ENCODE results near the gene PAQR5.

Gene PAQR5

DNA sequence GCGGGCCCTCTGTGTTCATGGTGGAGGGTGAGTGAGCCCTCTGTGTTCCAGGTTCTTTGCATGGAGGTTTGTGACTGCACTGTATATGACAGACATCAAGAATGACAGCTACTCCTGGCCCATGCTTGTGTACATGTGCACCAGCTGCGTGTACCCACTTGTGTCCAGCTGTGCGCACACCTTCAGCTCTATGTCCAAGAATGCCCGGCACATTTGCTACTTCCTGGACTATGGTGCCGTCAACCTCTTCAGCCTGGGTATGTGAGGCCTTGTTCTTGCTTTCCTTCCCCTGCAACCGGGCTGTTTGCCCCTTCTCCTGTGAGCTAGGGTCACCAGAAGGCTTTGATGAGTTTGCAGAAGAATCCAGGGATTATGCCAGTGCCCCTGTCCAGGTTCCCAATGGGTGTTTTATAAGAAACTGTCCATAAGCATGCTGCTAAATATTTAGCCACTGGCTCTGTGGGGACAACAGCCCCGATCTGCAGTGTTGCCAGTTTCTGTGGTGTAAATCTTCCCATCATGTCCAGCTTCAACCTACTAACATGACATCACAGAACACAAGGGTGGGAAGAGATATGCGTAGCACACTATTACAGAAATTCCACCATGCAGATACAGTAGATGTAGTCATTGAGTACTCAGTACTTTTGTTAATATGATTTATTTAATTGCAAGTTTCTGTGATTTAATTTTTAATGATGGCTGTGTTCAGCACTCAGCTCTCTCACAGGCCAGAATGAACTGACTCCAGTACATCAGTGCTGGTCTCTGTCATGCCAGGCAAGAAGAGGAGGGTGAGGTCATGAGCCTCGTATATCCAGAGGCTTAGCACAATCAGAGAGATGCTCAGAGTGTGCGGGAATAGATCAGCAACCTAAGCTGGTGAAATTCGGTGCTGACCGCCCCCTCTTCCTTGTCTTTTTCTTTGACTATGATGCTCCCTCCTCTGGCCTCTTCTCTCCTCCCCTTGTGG is 86.2 kb downstream of the PAQR5 start:
- Histone ChIP-seq H3K27me3 (ENCODE audit: insufficient read depth, low read length, poor library complexity, severe bottlenecking) (no peaks in the 10 kb centered on the region), H3K9ac (ENCODE audit: low read depth, low read length, poor library complexity, severe bottlenecking) (no peak overlapping the region), H3K36me3 (ENCODE audit: insufficient read depth, low read length) (no peaks in the 10 kb centered on the region), H3K9me2 (replicated peaks; ENCODE audit: low read depth, low read length) (no peaks in the 10 kb centered on the region), H3K9me3 (ENCODE audit: insufficient read depth, low read depth, low read length) (no peaks in the 10 kb centered on the region), H3K4me2 (ENCODE audit: low read depth, low read length, poor library complexity, severe bottlenecking) (no peak overlapping the region), H3K79me2 (ENCODE audit: insufficient read depth, low read length) (no peaks in the 10 kb centered on the region), H3K4me3 (ENCODE audit: low read length, poor library complexity, severe bottlenecking) (no peak overlapping the region), H3K4me1 (ENCODE audit: insufficient read depth, low read length, poor library complexity, severe bottlenecking) (no peaks in the 10 kb centered on the region), H2AFZ (ENCODE audit: low read length) (no peak overlapping the region), H4K20me1 (ENCODE audit: insufficient read depth, low read length, poor library complexity, severe bottlenecking) (no peaks in the 10 kb centered on the region), H3F3A (ENCODE audit: low read depth) (no peaks in the 10 kb centered on the region)
- no peak for TF ChIP-seq CTCF (conservative IDR thresholded peaks at IDR 0.05; ENCODE audit: low read length)
- no peak for TF ChIP-seq EZH2phosphoT487 (IDR thresholded peaks at IDR 0.05; ENCODE audit: borderline replicate concordance)

DNA sequence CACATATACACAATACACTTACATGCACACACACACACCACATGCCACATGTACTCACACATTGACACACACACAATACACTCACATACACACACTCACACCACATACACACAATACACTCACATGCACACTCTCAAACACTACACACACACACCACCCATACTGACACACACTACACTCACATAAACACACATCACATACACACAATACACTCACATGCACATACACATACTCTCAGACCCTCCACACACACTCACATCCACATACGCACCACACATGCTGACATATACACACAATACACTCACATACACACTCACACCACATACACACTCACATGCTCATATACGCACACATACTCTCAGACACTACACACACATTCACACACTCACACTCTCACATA is 87.1 kb downstream of the PAQR5 start:
- H2AFZ ChIP-seq (ENCODE audit: low read length) = no peak overlapping the region

DNA sequence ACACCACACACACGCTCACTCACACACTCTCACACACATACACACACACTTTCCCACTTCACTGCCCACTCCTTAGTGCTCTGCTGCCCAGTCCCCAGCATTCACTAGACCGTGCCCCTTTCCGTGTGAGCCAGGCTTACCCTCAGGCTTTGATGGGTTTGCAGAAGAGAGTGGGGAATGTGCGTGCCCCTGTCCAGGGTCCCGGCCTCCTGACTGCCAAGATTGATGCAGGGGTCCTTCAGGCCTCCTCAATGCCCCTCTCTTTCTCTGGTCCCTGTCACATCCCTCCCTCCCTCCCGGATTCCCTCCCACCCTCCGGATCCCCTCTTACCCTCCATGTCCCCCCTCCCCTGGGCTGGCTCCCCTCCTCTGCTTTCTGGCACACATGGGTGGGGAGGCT is 87.6 kb downstream of the PAQR5 start:
- no peak overlapping the region for H3K9ac ChIP-seq (ENCODE audit: low read depth, low read length, poor library complexity, severe bottlenecking)
- H2AFZ ChIP-seq (ENCODE audit: low read length) = no peak overlapping the region
- no peak overlapping the region for H3K4me3 ChIP-seq (ENCODE audit: low read length, poor library complexity, severe bottlenecking)
- H3K79me2 ChIP-seq (ENCODE audit: insufficient read depth, low read length) = no peaks in the 10 kb centered on the region
- no peak for TF ChIP-seq EZH2phosphoT487 (IDR thresholded peaks at IDR 0.05; ENCODE audit: borderline replicate concordance)
- TF ChIP-seq CTCF (conservative IDR thresholded peaks at IDR 0.05; ENCODE audit: low read length) = no peak
- no peaks in the 10 kb centered on the region for H3K4me1 ChIP-seq (ENCODE audit: insufficient read depth, low read length, poor library complexity, severe bottlenecking)
- H3K9me2 ChIP-seq (replicated peaks; ENCODE audit: low read depth, low read length) = no peaks in the 10 kb centered on the region
- H3K9me3 ChIP-seq (ENCODE audit: insufficient read depth, low read depth, low read length) = no peaks in the 10 kb centered on the region
- no peaks in the 10 kb centered on the region for H4K20me1 ChIP-seq (ENCODE audit: insufficient read depth, low read length, poor library complexity, severe bottlenecking)
- H3K27me3 ChIP-seq (ENCODE audit: insufficient read depth, low read length, poor library complexity, severe bottlenecking) = no peaks in the 10 kb centered on the region
- no peaks in the 10 kb centered on the region for H3F3A ChIP-seq (ENCODE audit: low read depth)
- H3K36me3 ChIP-seq (ENCODE audit: insufficient read depth, low read length) = no peaks in the 10 kb centered on the region
- H3K4me2 ChIP-seq (ENCODE audit: low read depth, low read length, poor library complexity, severe bottlenecking) = no peak overlapping the region

More for the DNA sequence above, 87.1 kb downstream of the PAQR5 start:
- Histone ChIP-seq H3K9me2 (replicated peaks; ENCODE audit: low read depth, low read length) (no peaks in the 10 kb centered on the region), H3K4me2 (ENCODE audit: low read depth, low read length, poor library complexity, severe bottlenecking) (no peak overlapping the region), H3K9ac (ENCODE audit: low read depth, low read length, poor library complexity, severe bottlenecking) (no peak overlapping the region), H3K36me3 (ENCODE audit: insufficient read depth, low read length) (no peaks in the 10 kb centered on the region), H3K4me3 (ENCODE audit: low read length, poor library complexity, severe bottlenecking) (no peak overlapping the region), H3K79me2 (ENCODE audit: insufficient read depth, low read length) (no peaks in the 10 kb centered on the region), H4K20me1 (ENCODE audit: insufficient read depth, low read length, poor library complexity, severe bottlenecking) (no peaks in the 10 kb centered on the region), H3K27me3 (ENCODE audit: insufficient read depth, low read length, poor library complexity, severe bottlenecking) (no peaks in the 10 kb centered on the region), H3F3A (ENCODE audit: low read depth) (no peaks in the 10 kb centered on the region), H3K4me1 (ENCODE audit: insufficient read depth, low read length, poor library complexity, severe bottlenecking) (no peaks in the 10 kb centered on the region), H3K9me3 (ENCODE audit: insufficient read depth, low read depth, low read length) (no peaks in the 10 kb centered on the region)
- no peak for TF ChIP-seq EZH2phosphoT487 (IDR thresholded peaks at IDR 0.05; ENCODE audit: borderline replicate concordance)
- no peak for TF ChIP-seq CTCF (conservative IDR thresholded peaks at IDR 0.05; ENCODE audit: low read length)

All from Loucy (cell line).